ENCODE data around the gene TAS2R60.
"Not testable (repeated sequence)": the region's sequence is repeated elsewhere in the genome, so short reads cannot be mapped to it uniquely, and the experiment has no call there.

TAS2R60 gene

GRCh38 chr7:143401265-143401664, 42.0 kb upstream of the TAS2R60 start:
- no peak for TF ChIP-seq CTCF (IDR thresholded peaks at IDR 0.05; ENCODE audit: insufficient read depth, low read length, poor library complexity, severe bottlenecking)
- H3K4me3 ChIP-seq (replicated peaks; ENCODE audit: low read depth, low read length): no peak overlapping the region
- no peaks in the 10 kb centered on the region; the same call in 1 of the 2 replicates for H3K27me3 ChIP-seq (replicated peaks; ENCODE audit: control insufficient read depth, insufficient read depth, low read length)
- no peaks in the 10 kb centered on the region for H3K36me3 ChIP-seq (ENCODE audit: control insufficient read depth, insufficient read depth, low read length)
- DNase-seq (ENCODE audit: extremely low read depth, insufficient read length): no peak

- DNase-seq (ENCODE audit: extremely low read depth, insufficient read length); H3K27me3 ChIP-seq (replicated peaks; ENCODE audit: control insufficient read depth, insufficient read depth, low read length); H3K36me3 ChIP-seq (ENCODE audit: control insufficient read depth, insufficient read depth, low read length); H3K4me3 ChIP-seq (replicated peaks; ENCODE audit: low read depth, low read length): not testable (repeated sequence)
Observed at GRCh38 chr7:143402233-143402632, 41.0 kb upstream of the TAS2R60 start.

- no peak for TF ChIP-seq CTCF (IDR thresholded peaks at IDR 0.05; ENCODE audit: insufficient read depth, low read length, poor library complexity, severe bottlenecking)
- no peak overlapping the region for H3K4me3 ChIP-seq (replicated peaks; ENCODE audit: low read depth, low read length)
- H3K27me3 ChIP-seq (replicated peaks; ENCODE audit: control insufficient read depth, insufficient read depth, low read length): no peaks in the 10 kb centered on the region; the same call in 1 of the 2 replicates
- H3K36me3 ChIP-seq (ENCODE audit: control insufficient read depth, insufficient read depth, low read length): no peaks in the 10 kb centered on the region
- DNase-seq (ENCODE audit: extremely low read depth, insufficient read length): no peak
Observed at GRCh38 chr7:143405173-143406001, 37.9 kb upstream of the TAS2R60 start.

GRCh38 chr7:143406002-143406357, 37.3 kb upstream of the TAS2R60 start:
- DNase-seq (ENCODE audit: extremely low read depth, insufficient read length): no peak
- Histone ChIP-seq H3K36me3 (ENCODE audit: control insufficient read depth, insufficient read depth, low read length) (no peaks in the 10 kb centered on the region), H3K27me3 (replicated peaks; ENCODE audit: control insufficient read depth, insufficient read depth, low read length) (no peaks in the 10 kb centered on the region; the same call in 1 of the 2 replicates), H3K4me3 (replicated peaks; ENCODE audit: low read depth, low read length) (no peak overlapping the region)
- no peak for TF ChIP-seq CTCF (IDR thresholded peaks at IDR 0.05; ENCODE audit: insufficient read depth, low read length, poor library complexity, severe bottlenecking)

GRCh38 chr7:143407287-143408251, 35.7 kb upstream of the TAS2R60 start:
- Histone ChIP-seq H3K36me3 (ENCODE audit: control insufficient read depth, insufficient read depth, low read length) (no peaks in the 10 kb centered on the region), H3K27me3 (replicated peaks; ENCODE audit: control insufficient read depth, insufficient read depth, low read length) (no peaks in the 10 kb centered on the region; the same call in 1 of the 2 replicates), H3K4me3 (replicated peaks; ENCODE audit: low read depth, low read length) (no peak overlapping the region)
- TF ChIP-seq CTCF (IDR thresholded peaks at IDR 0.05; ENCODE audit: insufficient read depth, low read length, poor library complexity, severe bottlenecking): no peak
- no peak for DNase-seq (ENCODE audit: extremely low read depth, insufficient read length)

GRCh38 chr7:143408252-143408685, 35.0 kb upstream of the TAS2R60 start:
- Histone ChIP-seq H3K36me3 (ENCODE audit: control insufficient read depth, insufficient read depth, low read length) (no peaks in the 10 kb centered on the region), H3K4me3 (replicated peaks; ENCODE audit: low read depth, low read length) (no peak overlapping the region), H3K27me3 (replicated peaks; ENCODE audit: control insufficient read depth, insufficient read depth, low read length) (no peaks in the 10 kb centered on the region; the same call in 1 of the 2 replicates)
- no peak for DNase-seq (ENCODE audit: extremely low read depth, insufficient read length)
- no peak for TF ChIP-seq CTCF (IDR thresholded peaks at IDR 0.05; ENCODE audit: insufficient read depth, low read length, poor library complexity, severe bottlenecking)
